ENCODE measurements around the gene PDCD10. TPM values are rescaled to one million over a fixed set of nuclear protein-coding genes. Genes with fewer than 3 reads are reported as not detected.

PDCD10 gene
- total RNA-seq, 1 donor from 2014 or later = 35.3 TPM

DNA sequence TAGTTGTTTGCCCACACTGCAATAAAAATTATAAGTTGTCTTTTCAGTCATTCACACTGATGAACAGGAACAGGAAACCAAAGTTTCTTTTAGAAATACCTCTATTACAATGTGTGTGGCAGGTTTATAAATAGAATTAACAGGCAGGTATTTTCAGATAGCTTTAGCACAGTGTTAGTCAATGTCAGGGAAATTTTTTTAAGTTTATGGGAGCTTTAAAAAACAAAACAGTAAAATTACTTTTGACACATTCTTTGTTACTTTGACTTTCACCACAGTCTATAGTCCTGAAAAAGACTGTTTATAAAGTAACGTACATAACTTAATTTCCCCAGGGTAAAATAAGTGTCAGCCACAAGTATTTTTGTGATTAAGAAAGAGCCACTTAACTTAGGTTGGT is 38.9 kb upstream of the PDCD10 start:
- peaks cover 15% of the 10 kb centered on the region for H3K9me3 Mint-ChIP-seq
- peaks cover 21% of the 10 kb centered on the region for H3K27me3 Mint-ChIP-seq (ENCODE audit: low read depth)
- DNase-seq (ENCODE audit: low spot score in 2 of 2, unreplicated experiment in 2 of 2) = no peak
- TF ChIP-seq, protein P1, sequence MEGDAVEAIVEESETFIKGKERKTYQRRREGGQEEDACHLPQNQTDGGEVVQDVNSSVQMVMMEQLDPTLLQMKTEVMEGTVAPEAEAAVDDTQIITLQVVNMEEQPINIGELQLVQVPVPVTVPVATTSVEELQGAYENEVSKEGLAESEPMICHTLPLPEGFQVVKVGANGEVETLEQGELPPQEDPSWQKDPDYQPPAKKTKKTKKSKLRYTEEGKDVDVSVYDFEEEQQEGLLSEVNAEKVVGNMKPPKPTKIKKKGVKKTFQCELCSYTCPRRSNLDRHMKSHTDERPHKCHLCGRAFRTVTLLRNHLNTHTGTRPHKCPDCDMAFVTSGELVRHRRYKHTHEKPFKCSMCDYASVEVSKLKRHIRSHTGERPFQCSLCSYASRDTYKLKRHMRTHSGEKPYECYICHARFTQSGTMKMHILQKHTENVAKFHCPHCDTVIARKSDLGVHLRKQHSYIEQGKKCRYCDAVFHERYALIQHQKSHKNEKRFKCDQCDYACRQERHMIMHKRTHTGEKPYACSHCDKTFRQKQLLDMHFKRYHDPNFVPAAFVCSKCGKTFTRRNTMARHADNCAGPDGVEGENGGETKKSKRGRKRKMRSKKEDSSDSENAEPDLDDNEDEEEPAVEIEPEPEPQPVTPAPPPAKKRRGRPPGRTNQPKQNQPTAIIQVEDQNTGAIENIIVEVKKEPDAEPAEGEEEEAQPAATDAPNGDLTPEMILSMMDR (IDR thresholded peaks at IDR 0.05; ENCODE audit: unreplicated experiment) = no peak
- H3K27ac Mint-ChIP-seq = no peak overlapping the region
- H3K4me1 Mint-ChIP-seq = peaks cover 17% of the 10 kb centered on the region
- H3K36me3 Mint-ChIP-seq = peaks cover 5% of the 10 kb centered on the region
- no peak overlapping the region for H3K4me3 Mint-ChIP-seq

DNA sequence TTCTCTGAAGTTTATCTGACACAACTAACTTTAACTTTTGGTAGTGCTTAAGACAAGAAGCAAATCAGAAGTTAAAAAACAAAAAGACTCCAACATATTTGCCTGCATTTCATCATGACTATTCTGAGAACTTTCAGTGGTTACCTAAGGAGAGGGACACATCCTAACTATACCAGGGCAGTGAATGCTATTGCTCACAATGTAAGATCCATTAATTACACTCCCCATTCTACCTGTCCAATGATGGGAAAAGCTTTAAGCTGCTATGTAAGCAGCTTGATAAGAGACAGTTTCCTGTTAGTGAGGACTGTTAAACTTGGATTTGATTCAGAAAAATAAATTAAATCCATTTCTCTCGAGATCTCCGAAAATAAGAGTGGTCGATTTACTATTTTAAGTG is 38.3 kb upstream of the PDCD10 start:
- Mint-ChIP-seq H3K27me3 (ENCODE audit: low read depth) (peaks cover 23% of the 10 kb centered on the region), H3K36me3 (no peaks in the 10 kb centered on the region), H3K4me1 (peaks cover 17% of the 10 kb centered on the region), H3K27ac (no peak overlapping the region), H3K9me3 (peaks cover 9% of the 10 kb centered on the region), H3K4me3 (no peak overlapping the region)
- TF ChIP-seq, protein P1 (IDR thresholded peaks at IDR 0.05; ENCODE audit: unreplicated experiment) = no peak
- no peak for DNase-seq (ENCODE audit: low spot score in 2 of 2, unreplicated experiment in 2 of 2)

DNA sequence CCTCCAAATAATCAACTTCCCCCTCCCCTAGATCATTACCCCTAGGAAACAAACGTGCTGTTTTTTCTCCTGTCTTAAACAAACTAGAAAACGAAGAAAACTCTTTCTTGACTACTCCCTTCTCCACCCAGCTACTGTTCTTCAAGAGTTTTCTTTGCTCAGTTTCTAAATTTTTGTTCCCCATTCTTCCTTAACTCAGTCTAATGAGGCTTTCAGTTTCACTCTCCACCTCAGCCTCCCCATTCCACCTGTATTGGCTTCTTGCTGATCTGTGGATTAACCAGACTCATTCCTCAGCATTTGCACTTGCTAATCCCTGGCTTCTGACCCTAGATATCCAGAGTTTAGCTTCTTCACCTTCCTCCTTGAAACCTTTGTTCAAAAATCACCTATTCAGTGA is 27.6 kb upstream of the PDCD10 start:
- TF ChIP-seq, protein P1 (IDR thresholded peaks at IDR 0.05; ENCODE audit: unreplicated experiment) = no peak
- Mint-ChIP-seq H3K27ac (no peak overlapping the region), H3K36me3 (peaks cover 2% of the 10 kb centered on the region), H3K4me1 (no peaks in the 10 kb centered on the region), H3K27me3 (ENCODE audit: low read depth) (peaks cover 12% of the 10 kb centered on the region), H3K9me3 (peaks cover 29% of the 10 kb centered on the region), H3K4me3 (no peak overlapping the region)
- DNase-seq (ENCODE audit: low spot score in 2 of 2, unreplicated experiment in 2 of 2) = no peak

DNA sequence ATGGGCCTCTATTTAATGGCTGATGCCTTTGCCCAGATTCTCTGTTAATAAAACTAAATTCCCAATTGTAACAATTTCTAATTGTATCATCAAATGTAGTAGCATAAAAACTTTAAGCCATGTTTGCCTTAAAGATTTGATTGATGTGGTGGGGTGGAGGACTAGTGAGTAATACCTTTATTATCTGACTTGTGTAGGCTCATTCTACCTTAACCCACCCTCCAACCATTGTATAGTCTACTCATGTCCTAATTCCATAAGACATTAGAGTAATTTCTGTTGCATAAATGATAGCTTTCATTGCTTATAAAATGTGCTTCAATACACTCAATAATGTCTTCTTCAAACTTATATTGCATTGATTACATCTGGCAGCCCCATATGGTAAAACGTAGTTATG is 26.6 kb upstream of the PDCD10 start:
- Mint-ChIP-seq H3K27me3 (ENCODE audit: low read depth) (peaks cover 12% of the 10 kb centered on the region), H3K27ac (no peak overlapping the region), H3K36me3 (peaks cover 2% of the 10 kb centered on the region), H3K4me1 (no peaks in the 10 kb centered on the region), H3K9me3 (peaks cover 25% of the 10 kb centered on the region), H3K4me3 (no peak overlapping the region)
- TF ChIP-seq, protein P1 (IDR thresholded peaks at IDR 0.05; ENCODE audit: unreplicated experiment) = no peak
- DNase-seq (ENCODE audit: low spot score in 2 of 2, unreplicated experiment in 2 of 2) = no peak

DNA sequence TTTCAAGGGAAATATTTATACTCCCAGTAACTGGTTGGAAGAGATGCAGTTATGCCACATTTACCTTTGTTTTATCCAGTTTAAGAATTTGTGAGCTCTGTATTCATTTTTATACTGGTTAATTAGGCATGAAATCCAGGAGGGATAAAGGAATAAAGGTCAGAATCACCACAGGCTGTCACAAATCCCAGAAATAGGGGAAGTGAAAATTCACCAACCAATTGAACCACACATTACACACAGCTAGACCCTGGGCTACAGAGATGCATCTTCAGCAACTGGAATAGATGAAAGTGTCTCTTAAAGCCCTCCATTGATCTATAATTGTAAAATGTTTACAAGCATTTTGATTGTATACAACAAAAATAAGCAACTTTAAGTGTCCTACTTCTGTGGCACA is 19.4 kb upstream of the PDCD10 start:
- H3K27me3 Mint-ChIP-seq (ENCODE audit: low read depth) = no peaks in the 10 kb centered on the region
- TF ChIP-seq, protein P1 (IDR thresholded peaks at IDR 0.05; ENCODE audit: unreplicated experiment) = no peak
- H3K36me3 Mint-ChIP-seq = no peaks in the 10 kb centered on the region
- H3K9me3 Mint-ChIP-seq = peaks cover 4% of the 10 kb centered on the region
- H3K4me1 Mint-ChIP-seq = no peaks in the 10 kb centered on the region
- DNase-seq (ENCODE audit: low spot score in 2 of 2, unreplicated experiment in 2 of 2) = no peak
- H3K27ac Mint-ChIP-seq = no peak overlapping the region
- no peak overlapping the region for H3K4me3 Mint-ChIP-seq
